Breast epithelium (tissue), 3 donors: ENCODE results near the gene STXBP5.

Source experiments
- POLR2A ChIP-seq: fragments of 450-650 bp; IDR thresholded peaks from one replicate; pipeline ENCODE4 v1.6.1; 2016; ENCODE audit warnings: antibody characterized with exemption, mild to moderate bottlenecking, moderate library complexity
- POLR2AphosphoS5 ChIP-seq, 3 donors: sonication (generic); formaldehyde crosslinking; IDR thresholded peaks; one replicate each; pipeline ENCODE4 v1.6.1; 2017; ENCODE audit warnings: antibody characterized with exemption in 3 of 3
- TF ChIP-seq, protein P1 (sequence below), 3 donors: fragments of 450-650 bp; IDR thresholded peaks; one replicate each; pipeline ENCODE4 v1.5.1; 2016 to 2017; ENCODE audit warnings: antibody characterized with exemption in 3 of 3, mild to moderate bottlenecking in 3 of 3, moderate library complexity in 3 of 3

DNA sequence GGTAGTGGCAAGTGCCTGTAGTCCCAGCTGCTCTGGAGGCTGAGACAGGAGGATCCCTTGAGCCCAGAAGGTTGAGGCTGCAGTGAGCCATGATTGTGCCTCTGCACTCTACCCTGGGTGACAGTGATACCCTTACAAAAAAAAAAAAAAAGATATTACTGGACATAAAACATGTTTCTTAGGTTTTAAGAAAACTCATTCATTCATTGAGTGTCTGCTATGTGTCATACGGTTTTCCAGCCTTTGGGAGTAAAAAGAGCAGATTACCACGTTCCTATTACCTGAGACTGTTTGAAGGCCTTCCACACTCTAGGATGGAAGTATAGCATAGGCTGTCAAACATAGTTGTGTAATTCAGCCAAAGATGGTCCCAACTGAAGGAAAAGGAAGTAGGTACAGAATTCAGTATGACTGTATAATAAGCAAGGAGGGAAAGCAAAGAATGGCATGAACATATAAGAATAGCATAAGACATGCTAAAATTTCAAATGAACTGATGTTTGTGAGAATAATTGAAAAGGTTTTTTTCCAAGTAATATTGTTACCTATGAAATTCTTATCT is 22.0 kb downstream of the STXBP5 start:
- TF ChIP-seq POLR2AphosphoS5 (IDR thresholded peaks at IDR 0.05) (no peak), POLR2A (no peak)
- TF ChIP-seq, protein P1, sequence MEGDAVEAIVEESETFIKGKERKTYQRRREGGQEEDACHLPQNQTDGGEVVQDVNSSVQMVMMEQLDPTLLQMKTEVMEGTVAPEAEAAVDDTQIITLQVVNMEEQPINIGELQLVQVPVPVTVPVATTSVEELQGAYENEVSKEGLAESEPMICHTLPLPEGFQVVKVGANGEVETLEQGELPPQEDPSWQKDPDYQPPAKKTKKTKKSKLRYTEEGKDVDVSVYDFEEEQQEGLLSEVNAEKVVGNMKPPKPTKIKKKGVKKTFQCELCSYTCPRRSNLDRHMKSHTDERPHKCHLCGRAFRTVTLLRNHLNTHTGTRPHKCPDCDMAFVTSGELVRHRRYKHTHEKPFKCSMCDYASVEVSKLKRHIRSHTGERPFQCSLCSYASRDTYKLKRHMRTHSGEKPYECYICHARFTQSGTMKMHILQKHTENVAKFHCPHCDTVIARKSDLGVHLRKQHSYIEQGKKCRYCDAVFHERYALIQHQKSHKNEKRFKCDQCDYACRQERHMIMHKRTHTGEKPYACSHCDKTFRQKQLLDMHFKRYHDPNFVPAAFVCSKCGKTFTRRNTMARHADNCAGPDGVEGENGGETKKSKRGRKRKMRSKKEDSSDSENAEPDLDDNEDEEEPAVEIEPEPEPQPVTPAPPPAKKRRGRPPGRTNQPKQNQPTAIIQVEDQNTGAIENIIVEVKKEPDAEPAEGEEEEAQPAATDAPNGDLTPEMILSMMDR (IDR thresholded peaks at IDR 0.05): no peak
